Measurements from ENCODE around the gene MEGF6.

DNA sequence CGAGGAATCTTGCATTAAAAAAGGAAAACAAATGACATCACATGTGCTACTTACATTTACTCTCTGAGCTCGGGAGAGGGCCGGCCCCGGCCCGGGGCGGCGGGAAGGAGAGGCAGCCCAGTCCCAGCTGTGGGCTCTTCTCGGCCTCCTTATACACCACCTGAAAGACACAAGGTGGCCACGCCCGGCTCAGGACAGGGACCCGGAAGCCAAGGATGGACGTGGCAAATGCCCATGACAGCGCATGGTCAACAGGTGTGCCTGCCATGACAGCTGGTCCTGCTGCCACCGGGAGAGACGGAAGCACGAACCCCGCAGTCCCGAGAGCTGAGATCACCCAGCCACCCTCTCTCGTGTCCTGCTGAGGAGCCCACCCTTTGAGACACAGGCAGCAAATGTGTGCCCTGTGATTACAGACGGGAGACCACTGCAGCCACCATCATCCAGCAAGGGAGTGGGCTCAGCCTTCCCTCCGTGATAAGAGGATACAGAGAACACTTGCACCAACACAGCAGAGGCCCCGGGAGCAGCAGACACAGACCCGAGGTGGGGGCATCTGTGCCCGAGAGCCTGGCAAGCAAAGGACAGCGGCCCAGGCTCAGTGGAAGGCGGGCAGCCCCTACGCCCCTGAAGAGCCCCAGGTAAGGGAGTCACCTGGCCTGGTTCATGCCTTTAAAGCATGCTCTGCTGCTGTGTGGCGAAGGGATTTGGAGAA is 22.2 kb upstream of the MEGF6 start:
- TF ChIP-seq, protein P1, sequence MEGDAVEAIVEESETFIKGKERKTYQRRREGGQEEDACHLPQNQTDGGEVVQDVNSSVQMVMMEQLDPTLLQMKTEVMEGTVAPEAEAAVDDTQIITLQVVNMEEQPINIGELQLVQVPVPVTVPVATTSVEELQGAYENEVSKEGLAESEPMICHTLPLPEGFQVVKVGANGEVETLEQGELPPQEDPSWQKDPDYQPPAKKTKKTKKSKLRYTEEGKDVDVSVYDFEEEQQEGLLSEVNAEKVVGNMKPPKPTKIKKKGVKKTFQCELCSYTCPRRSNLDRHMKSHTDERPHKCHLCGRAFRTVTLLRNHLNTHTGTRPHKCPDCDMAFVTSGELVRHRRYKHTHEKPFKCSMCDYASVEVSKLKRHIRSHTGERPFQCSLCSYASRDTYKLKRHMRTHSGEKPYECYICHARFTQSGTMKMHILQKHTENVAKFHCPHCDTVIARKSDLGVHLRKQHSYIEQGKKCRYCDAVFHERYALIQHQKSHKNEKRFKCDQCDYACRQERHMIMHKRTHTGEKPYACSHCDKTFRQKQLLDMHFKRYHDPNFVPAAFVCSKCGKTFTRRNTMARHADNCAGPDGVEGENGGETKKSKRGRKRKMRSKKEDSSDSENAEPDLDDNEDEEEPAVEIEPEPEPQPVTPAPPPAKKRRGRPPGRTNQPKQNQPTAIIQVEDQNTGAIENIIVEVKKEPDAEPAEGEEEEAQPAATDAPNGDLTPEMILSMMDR (IDR thresholded peaks at IDR 0.05): no peak
- TF ChIP-seq POLR2A (IDR thresholded peaks at IDR 0.05): no peak

All from heart left ventricle (tissue), 13 donors.